Measurements from ENCODE around the gene MUC4.
"Not testable (repeated sequence)": the region's sequence is repeated elsewhere in the genome, so short reads cannot be mapped to it uniquely, and the experiment has no call there.

MUC4 gene

GRCh38 chr3:195785781-195786405 is 25.8 kb downstream of the MUC4 start:
- in situ Hi-C loops (cut with HindIII; ENCODE audit: low sequenced_read_pairs) = not testable (repeated sequence)

- in situ Hi-C loops (cut with HindIII; ENCODE audit: low sequenced_read_pairs) = not testable (repeated sequence)
Measured at GRCh38 chr3:195784031-195784430, 27.7 kb downstream of the MUC4 start.

GRCh38 chr3:195781236-195781635 is 30.5 kb downstream of the MUC4 start:
- in situ Hi-C loops (cut with HindIII; ENCODE audit: low sequenced_read_pairs) = not testable (repeated sequence)

DNA sequence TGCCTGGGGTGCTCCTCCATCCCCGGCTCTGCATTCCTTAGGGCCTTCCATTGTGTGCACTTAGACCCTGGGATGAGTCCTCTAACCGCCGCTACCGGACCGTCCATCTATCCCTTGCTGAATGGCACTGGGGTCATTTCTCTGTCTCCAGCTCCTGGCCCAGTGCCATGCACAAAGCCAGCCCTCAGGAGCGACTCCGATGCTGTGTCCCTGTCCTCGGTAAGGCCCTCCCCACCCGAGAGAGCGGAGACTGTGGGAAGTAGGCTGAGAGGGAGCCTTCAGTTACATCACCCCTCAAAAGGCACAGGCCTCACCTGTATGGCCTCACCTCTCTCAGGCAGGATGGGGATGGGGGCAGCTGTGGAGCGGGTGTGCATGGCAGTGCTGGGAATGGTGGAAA is 33.8 kb downstream of the MUC4 start:
- in situ Hi-C loops (cut with HindIII; ENCODE audit: low sequenced_read_pairs) = no loop called here

DNA sequence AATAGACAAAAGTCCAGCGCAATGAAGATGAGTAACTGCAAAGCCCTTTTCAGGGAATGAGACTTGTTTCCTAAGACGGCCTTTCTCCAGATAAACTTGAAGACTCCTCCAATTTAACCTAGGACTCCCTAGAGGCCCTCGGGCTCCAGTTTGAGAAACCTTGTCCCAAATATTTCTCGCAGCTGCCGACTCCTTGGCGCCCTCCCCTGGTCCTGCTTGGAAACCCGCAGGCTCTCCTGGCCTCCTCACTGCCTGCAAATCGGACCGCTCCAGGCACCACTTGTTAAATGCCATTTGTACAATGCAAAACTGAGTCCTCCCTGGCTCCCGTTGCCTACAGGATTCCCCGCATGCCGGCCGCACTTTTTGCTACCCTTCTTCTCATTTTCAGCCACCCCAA is 36.8 kb downstream of the MUC4 start:
- in situ Hi-C loops (cut with HindIII; ENCODE audit: low sequenced_read_pairs) = no loop called here

DNA sequence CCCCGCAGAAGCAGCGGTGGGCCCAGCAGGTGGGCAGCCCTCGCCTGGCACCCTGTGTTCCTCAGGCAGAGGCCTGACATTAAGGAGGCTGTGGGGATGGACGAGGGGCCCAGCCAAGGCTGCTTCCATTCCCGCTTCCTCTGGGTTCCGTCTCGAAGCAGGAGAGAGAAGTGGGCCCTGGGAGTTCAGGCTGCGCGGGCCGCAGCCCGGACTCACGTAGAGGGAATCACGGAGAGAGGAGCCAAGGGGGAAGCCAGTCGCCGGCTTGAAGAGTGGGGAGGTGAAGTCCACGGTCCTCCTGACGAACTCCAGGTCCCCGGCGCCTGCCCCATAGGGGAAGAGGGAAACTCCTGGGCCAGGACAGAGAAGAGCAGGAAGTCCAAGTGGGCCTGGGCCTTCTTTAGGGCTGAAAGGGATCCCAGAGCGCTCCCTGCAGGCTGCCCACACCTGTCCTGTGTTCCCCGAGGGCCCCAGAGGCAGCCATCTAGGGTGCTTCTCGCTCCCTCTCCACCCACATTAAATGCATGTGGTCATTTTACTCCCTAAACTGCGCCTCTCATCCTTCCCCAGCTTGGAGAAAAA is 37.7 kb downstream of the MUC4 start:
- in situ Hi-C loops (cut with HindIII; ENCODE audit: low sequenced_read_pairs) = no loop called here

DNA sequence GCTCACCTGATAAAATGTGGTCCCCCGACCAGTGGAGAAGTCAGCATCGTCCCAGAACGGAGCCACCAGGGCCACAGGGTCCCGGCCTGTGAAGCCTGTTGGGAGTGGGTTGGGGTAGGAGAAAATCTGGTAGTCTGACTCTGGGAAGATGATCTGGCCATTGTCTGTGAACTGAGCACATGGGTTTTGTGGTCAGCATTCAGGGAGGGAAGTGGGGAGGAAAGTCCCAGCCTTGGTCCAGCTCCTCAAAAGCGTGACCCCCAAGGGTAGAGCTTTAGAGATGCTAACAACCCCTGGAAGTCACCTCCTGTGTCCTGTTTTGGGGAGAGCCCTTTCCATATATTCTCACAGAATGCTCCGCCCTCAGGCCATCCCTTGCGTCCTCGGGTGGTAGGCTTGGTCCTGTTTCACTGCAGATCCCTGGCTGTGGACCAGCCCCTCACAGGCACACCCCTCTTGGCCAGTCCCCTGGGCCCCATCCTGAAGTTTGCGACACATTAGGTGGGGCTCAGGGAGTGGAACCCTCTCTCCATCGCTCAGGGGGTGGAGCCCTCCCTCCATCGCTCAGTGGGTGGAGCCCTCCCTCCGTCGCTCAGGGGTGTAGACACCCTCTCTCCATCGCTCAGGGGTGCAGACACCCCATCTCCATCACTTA is 40.0 kb downstream of the MUC4 start:
- in situ Hi-C loops (cut with HindIII; ENCODE audit: low sequenced_read_pairs) = no loop called here

- in situ Hi-C loops (cut with HindIII; ENCODE audit: low sequenced_read_pairs) = not testable (repeated sequence)
Measured at GRCh38 chr3:195770841-195771645, 40.7 kb downstream of the MUC4 start.

DNA sequence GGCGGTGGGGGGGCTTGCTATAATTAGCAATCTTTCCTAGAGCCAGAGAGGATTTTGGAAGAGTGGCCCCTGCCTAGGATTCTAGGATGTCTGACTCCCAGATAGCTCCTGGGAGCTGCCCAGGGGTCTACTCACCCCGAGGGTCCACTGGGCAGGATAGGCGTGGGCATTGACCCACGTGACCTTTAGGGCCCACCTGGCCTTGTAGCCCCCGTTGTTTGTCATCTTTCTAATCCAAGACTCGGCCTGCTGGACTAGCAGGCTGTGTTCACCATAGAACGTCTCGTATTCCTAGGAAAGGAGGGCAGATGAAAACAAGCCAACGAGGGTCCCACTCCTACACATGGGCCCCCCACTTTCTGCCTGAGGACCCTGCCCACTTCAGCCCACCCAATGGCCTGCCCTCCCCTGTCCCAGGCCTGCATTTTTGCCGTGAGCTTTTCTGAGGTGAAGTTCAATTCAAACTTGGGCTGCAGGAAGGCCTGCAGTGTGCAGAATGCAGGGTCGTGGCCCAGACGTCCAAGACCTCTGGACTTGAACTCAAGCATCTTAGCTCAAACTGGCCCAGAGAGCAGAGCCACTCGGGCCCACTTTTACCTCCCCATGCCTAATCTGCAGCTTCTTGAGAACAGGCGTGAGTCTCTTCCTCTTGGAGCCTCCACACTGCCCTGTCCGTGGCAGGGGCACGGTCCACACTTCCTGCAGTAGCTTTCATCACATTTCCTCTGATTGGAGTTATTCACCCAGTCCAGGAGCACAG is 41.5 kb downstream of the MUC4 start:
- in situ Hi-C loops (cut with HindIII; ENCODE audit: low sequenced_read_pairs) = no loop called here

DNA sequence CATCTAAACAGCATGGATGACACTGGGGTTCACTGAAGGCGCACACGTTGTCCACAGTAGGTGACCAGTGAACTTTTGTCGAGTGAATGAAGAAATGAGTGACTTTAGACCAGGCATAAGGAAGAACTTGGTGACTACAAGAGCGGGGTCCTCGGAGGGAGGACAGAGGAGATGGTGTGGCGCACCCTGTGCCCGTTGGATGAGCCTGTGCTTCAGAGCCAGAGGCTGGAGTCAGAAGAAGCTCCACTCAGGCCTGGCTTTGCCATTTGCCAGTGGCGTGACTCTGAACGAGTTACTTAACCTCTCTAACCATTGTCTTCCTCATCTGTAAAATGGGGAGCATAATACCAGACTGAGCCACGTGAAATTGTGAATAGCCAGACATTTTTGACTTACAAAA is 42.2 kb downstream of the MUC4 start:
- in situ Hi-C loops (cut with HindIII; ENCODE audit: low sequenced_read_pairs) = no loop called here

DNA sequence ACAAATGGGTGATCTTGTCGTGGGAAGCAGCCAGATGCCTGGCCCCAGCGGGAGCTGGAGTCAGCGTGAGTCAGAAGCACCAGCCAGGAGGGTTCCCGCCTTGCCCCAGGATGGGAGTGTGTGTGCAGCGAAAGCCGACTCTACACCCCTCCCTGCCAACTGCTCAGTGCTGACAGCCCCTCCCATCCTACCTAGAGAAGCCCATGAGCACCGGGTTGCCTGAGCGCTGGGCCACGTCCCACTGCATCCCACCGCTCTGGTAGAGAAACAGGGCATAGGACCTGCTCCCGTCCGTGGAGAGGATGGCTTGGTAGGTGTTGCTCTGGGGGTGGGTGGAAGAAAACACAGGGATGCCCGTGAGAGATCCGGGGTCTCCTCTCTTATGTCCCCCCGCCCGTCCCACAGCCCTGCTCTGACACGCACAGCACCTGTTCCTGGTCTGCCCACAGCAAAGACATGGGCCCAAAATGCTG is 42.9 kb downstream of the MUC4 start:
- in situ Hi-C loops (cut with HindIII; ENCODE audit: low sequenced_read_pairs) = no loop called here

DNA sequence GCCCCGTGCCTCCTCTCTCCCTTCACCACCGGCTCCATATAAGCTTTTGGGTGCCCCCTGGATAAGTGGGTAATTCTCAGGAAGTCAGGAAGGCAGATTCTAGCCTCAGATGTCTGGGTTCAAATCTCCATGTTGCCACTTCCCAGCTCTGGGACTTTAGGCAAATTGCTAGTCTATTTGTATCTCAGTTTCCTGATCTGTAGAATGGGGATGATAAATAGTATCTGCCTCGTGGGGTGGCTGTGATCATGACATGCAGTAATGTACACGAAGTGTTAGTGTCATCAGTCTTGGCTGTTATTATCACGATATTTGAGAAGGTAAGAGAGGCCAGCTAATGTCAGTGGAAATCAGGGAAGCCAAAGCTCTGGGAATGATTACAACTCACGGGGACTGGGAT is 43.3 kb downstream of the MUC4 start:
- in situ Hi-C loops (cut with HindIII; ENCODE audit: low sequenced_read_pairs) = no loop called here

DNA sequence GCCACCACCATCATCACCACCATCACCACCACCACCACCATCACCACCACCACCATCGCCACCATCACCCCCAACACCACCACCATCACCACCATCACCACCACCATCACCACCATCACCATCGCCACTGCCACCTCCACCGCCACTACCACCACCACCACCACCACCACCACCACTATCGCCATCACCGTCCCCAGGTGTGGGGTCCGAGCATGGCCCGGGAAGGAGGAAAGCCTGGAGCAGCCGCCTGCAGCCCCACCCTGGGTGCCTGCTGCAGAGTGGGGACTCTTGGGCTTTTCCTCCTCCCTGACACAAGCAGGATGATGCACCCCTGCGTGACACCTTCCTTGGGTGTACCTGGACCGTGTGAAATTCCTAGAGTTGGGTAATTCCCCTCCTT is 43.9 kb downstream of the MUC4 start:
- in situ Hi-C loops (cut with HindIII; ENCODE audit: low sequenced_read_pairs) = no loop called here

- in situ Hi-C loops (cut with HindIII; ENCODE audit: low sequenced_read_pairs) = no loop called here
Measured at GRCh38 chr3:195766671-195767070, 45.1 kb downstream of the MUC4 start.

DNA sequence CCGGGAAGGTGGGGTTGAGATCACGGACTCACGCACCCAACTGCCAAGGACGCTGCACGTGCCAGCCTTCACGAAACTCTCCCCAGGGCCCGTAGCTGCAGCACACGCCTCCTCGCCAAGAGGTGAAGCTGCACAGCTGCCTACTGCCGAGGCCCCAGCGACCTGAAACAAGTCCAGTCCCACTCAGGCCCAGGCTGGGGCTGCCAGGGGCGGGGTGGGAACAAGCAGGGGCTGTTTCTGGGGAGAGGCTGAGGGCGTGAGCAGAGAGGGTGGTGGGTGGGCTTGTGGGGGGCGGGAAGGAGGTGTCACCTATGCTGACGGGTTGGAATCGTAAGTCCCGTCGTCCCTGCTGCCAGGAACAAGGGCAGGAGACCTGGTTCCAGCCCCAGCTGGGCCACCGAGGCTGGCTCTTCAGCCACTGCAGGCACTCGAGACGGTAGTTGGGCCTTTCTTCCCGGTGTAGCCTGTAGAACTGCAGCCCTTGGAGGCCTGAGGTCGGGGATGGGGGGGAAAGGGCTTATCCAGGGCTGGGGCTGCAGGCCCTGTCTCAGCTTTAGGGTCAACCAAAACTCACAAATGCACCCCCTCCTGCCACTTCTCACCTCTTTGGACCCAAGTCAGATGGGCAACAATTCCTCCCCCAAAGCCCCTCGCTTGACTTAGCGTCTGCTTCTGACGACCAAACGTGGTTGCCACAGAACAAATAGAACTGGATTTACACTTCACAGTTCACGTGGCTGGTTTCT is 46.6 kb downstream of the MUC4 start:
- in situ Hi-C loops (cut with HindIII; ENCODE audit: low sequenced_read_pairs) = no loop called here

- in situ Hi-C loops (cut with HindIII; ENCODE audit: low sequenced_read_pairs) = no loop called here
Measured at GRCh38 chr3:195763843-195764825, 47.6 kb downstream of the MUC4 start.

- in situ Hi-C loops (cut with HindIII; ENCODE audit: low sequenced_read_pairs) = no loop called here
Measured at GRCh38 chr3:195763076-195763830, 48.5 kb downstream of the MUC4 start.

DNA sequence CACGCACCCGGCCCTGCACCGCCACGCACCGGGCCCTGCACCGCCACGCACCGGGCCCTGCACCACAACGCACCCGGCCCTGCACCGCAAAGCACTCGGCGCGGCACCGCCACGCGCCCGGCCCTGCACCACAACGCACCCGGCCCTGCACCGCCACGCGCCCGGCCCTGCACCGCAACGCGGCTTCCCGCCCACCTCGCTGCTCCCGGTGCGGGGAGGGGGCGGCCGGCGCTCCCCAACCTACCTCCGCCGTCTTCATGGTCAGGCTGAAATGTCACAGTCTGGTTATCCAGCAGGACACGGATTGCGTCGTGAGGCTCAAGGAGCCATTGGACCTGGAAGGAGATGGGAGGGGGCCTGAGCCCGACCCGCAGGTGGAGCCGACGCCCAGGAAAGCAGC is 49.1 kb downstream of the MUC4 start:
- in situ Hi-C loops (cut with HindIII; ENCODE audit: low sequenced_read_pairs) = no loop called here
